GM12878 (cell line): ENCODE data around the gene CHD6. TPM values are rescaled to one million over a fixed set of nuclear protein-coding genes. Genes with fewer than 3 reads are reported as not detected.

ENCODE experiments used
- ATAC-seq: fragments of 200-7000 bp; cut with Tn5 transposase; 3 replicates; pipeline ENCODE4 v1.9.1; 2020; ENCODE audit warnings: mild to moderate bottlenecking, moderate library complexity
- BruUV-seq: library from RNA; stranded (reverse); fragments of 400-500 nt; replicated peaks from 2 replicates; lab custom pipeline; 2021; lab: Mats Ljungman, UMichigan
- CTCF ChIA-PET: fragments of 300-600 bp; sonication (Branson Sonifier 250); formaldehyde crosslinking; extraction: SDS; loops from one replicate; lab custom pipeline; 2021; ENCODE audit warnings: inconsistent platforms; lab: Yijun Ruan, JAX
- POLR2A ChIA-PET: fragments of 350-600 bp; formaldehyde crosslinking; extraction: SDS; loops from one replicate; lab custom pipeline; 2021; ENCODE audit warnings: inconsistent platforms; lab: Charles Lee
- RAD21 ChIA-PET: fragments of 300-600 bp; sonication (Branson Sonifier 250); formaldehyde crosslinking; loops from one replicate; lab custom pipeline; 2023; ENCODE audit warnings: antibody characterized with exemption; ENCODE audit not compliant: unreplicated experiment; lab: Charles Lee
- SMC1A ChIA-PET: fragments of 300-600 bp; sonication (Branson Sonifier 250); formaldehyde crosslinking; loops from one replicate; lab custom pipeline; 2023; ENCODE audit not compliant: unreplicated experiment, uncharacterized antibody; lab: Charles Lee
- DNase-seq: peaks from one replicate; pipeline ENCODE4 v3.0.0-alpha.2; 2011; ENCODE audit warnings: low read depth, low spot score
- FAIRE-seq: peaks from 3 replicates; lab custom pipeline; 2011; peaks lifted over from hg19 to GRCh38; lab: Jason Lieb, UNC
- H2AFZ ChIP-seq: 2 replicates; pipeline ENCODE4 v1.6.0; 2011; ENCODE audit warnings: low read depth, low read length, control low read depth; ENCODE audit not compliant: control insufficient read depth
- H3K27ac ChIP-seq: 2 replicates; pipeline ENCODE4 v1.5.1; 2011; ENCODE audit warnings: control low read depth; ENCODE audit not compliant: control insufficient read depth, insufficient read depth
- H3K27me3 ChIP-seq, 2 experiments: replicated peaks in 1 of 2; 2 replicates each; pipeline versions ENCODE4 v1.6.0 to v1.6.1; 2011; ENCODE audit warnings: low read length in 1 of 2; ENCODE audit not compliant: control insufficient read depth in 2 of 2, insufficient read depth in 2 of 2
- H3K36me3 ChIP-seq, 2 experiments: 2 replicates each; pipeline ENCODE4 v1.5.1; 2011; ENCODE audit warnings: low read length in 1 of 2; ENCODE audit not compliant: control insufficient read depth in 2 of 2, insufficient read depth in 2 of 2
- H3K4me1 ChIP-seq: 2 replicates; pipeline ENCODE4 v1.6.1; 2011; ENCODE audit warnings: mild to moderate bottlenecking, low read length, moderate library complexity, mixed read lengths; ENCODE audit not compliant: control insufficient read depth, insufficient read depth
- H3K4me2 ChIP-seq: 2 replicates; pipeline ENCODE4 v1.6.0; 2011; ENCODE audit warnings: control low read depth; ENCODE audit not compliant: control insufficient read depth, insufficient read depth
- H3K4me3 ChIP-seq: fragments of 200-600 bp; sonication (generic); 2 replicates; pipeline ENCODE4 v1.5.1; 2016
- H3K79me2 ChIP-seq: 2 replicates; pipeline ENCODE4 v1.6.0; 2011; ENCODE audit warnings: low read length; ENCODE audit not compliant: control insufficient read depth, insufficient read depth
- H3K9ac ChIP-seq: 2 replicates; pipeline ENCODE4 v1.8.0; 2011; ENCODE audit warnings: low read length, control low read depth, mixed read lengths; ENCODE audit not compliant: control insufficient read depth, insufficient read depth
- H3K9me3 ChIP-seq: replicated peaks from 3 replicates; pipeline ENCODE4 v1.5.1; 2011; ENCODE audit warnings: mild to moderate bottlenecking, low read length; ENCODE audit not compliant: control insufficient read depth, insufficient read depth
- H4K20me1 ChIP-seq: 2 replicates; pipeline ENCODE4 v1.6.0; 2011; ENCODE audit not compliant: control insufficient read depth, insufficient read depth
- ASH2L ChIP-seq: fragments of 300-600, 200-600 bp; sonication (generic); IDR thresholded peaks from 2 replicates; pipeline ENCODE4 v1.6.1; 2017; ENCODE audit warnings: low read depth, mild to moderate bottlenecking, borderline replicate concordance
- BRCA1 ChIP-seq: IDR thresholded peaks from 2 replicates; pipeline ENCODE4 v1.6.1; 2011; ENCODE audit warnings: low read depth, low read length, improper control_type of control experiment
- MAX ChIP-seq: IDR thresholded peaks from 2 replicates; pipeline ENCODE4 v1.6.1; 2012; ENCODE audit warnings: low read depth, low read length, improper control_type of control experiment
- NBN ChIP-seq: fragments of 450-650 bp; IDR thresholded peaks from 2 replicates; pipeline ENCODE4 v1.6.1; 2016
- NKRF ChIP-seq: fragments of 450-650 bp; conservative IDR thresholded peaks from 2 replicates; pipeline ENCODE4 v1.6.1; 2017; ENCODE audit warnings: mild to moderate bottlenecking, moderate library complexity
- POLR2AphosphoS2 ChIP-seq: IDR thresholded peaks from 2 replicates; pipeline ENCODE4 v1.6.1; 2011; ENCODE audit warnings: low read depth, mild to moderate bottlenecking, low read length, improper control_type of control experiment, moderate library complexity
- PRDM15 ChIP-seq: fragments of 450-650 bp; formaldehyde crosslinking; IDR thresholded peaks from 2 replicates; pipeline ENCODE4 v1.4.0; 2020; ENCODE audit warnings: mild to moderate bottlenecking, moderate library complexity
- RELB ChIP-seq: fragments of 450-650 bp; IDR thresholded peaks from 2 replicates; pipeline ENCODE4 v1.6.1; 2017; ENCODE audit warnings: low read depth, mild to moderate bottlenecking, moderate library complexity
- SIN3A ChIP-seq: IDR thresholded peaks from 2 replicates; pipeline ENCODE4 v1.6.1; 2012; ENCODE audit warnings: low read depth, low read length, improper control_type of control experiment
- SMARCA5 ChIP-seq: fragments of 450-650 bp; IDR thresholded peaks from 2 replicates; pipeline ENCODE4 v1.6.1; 2017; ENCODE audit warnings: mild to moderate bottlenecking
- TAF1 ChIP-seq: IDR thresholded peaks from 2 replicates; pipeline ENCODE4 v1.6.1; 2011; ENCODE audit warnings: mild to moderate bottlenecking, low read depth, low read length, borderline replicate concordance
- ZNF207 ChIP-seq: fragments of 450-650 bp; IDR thresholded peaks from 2 replicates; pipeline ENCODE4 v1.6.1; 2014; ENCODE audit warnings: antibody characterized with exemption, mild to moderate bottlenecking, borderline replicate concordance
- ZNF274 ChIP-seq: IDR thresholded peaks from one replicate; pipeline ENCODE4 v1.8.0; 2011; ENCODE audit not compliant: insufficient read length, insufficient read depth
- WGBS: methylation state at CpG from one replicate; pipeline ENCODE4 v1.1.6; 2016; ENCODE audit warnings: low lambda C conversion rate; ENCODE audit not compliant: insufficient replicate concordance, insufficient coverage; ENCODE audit errors: missing lambda C conversion rate; 5-methylcytosine and 5-hydroxymethylcytosine counted together
- in situ Hi-C: fragments of 300-500 bp; cut with MboI; formaldehyde crosslinking; loops from 9 replicates; pipeline ENCODE4 v1.14.3; 2018; ENCODE audit warnings: mixed read lengths
- intact Hi-C: fragments of 100-400 bp; cut with micrococcal nuclease; formaldehyde crosslinking; loops from one replicate; pipeline ENCODE4 v1.14.2; 2022; ENCODE audit not compliant: unreplicated experiment
- polyA plus RNA-seq, 11 experiments: library from polyadenylated mRNA; depleted of rRNA in 4 of 11; unstranded in 6 of 11; stranded (reverse) in 5 of 11; fragments of >200 nt; fragmentation: Nextera tagmentation in 4 of 11; fragmentation: Illumina TruSeq in 1 of 11; extraction: Ambion mirVana in 4 of 11; extraction: Trizol in 1 of 11; gene quantifications; 1 replicate in 1 of 11; 2 replicates in 10 of 11; pipeline versions ENCODE4 v1.2.1 to v1.2.3, GENCODE V29; 2011 to 2016; ENCODE audit warnings: inconsistent platforms in 2 of 11, missing spikeins in 2 of 11, low read depth in 1 of 11
- total RNA-seq, 4 experiments: library from RNA; depleted of rRNA in 3 of 4; stranded (reverse); fragments of >200 nt in 3 of 4; fragmentation: Illumina TruSeq in 1 of 4; extraction: Trizol in 1 of 4; gene quantifications; 2 replicates each; pipeline versions ENCODE4 v1.2.1 to v1.2.3, GENCODE V29; 2013 to 2021

The CHD6 gene
- total and polyA plus RNA-seq, 10 of the 15 experiments (the other 5 are each of a cell fraction or from before 2014, with no cell fraction given): 4.3 to 25.5 (median 17.1) TPM

- Histone ChIP-seq H4K20me1 (no peaks in the 10 kb centered on the region), H3K36me3 (peaks cover 3 to 26% of the 10 kb centered on the region in 2 experiments; a peak in 2 of 4 replicates), H3K79me2 (no peaks in the 10 kb centered on the region), H3K4me2 (no peak overlapping the region), H3K9ac (no peak overlapping the region), H3K4me3 (no peak overlapping the region), H3K27me3 (no peaks in the 10 kb centered on the region), H2AFZ (no peak overlapping the region), H3K4me1 (no peaks in the 10 kb centered on the region), H3K9me3 (no peaks in the 10 kb centered on the region), H3K27ac (no peak overlapping the region)
- TF ChIP-seq ASH2L (no peak), SIN3A (no peak), NBN (no peak), BRCA1 (no peak), NKRF (no peak), POLR2AphosphoS2 (no peak), TAF1 (no peak), RELB (no peak), PRDM15 (CRISPR knock-in tag) (no peak), ZNF274 (no peak), MAX (no peak), ZNF207 (no peak), SMARCA5 (no peak)
- in situ Hi-C loops (no loop called here), intact Hi-C loops (no loop called here)
- ChIA-PET SMC1A (interaction anchor here (0.7 to 1.3 kb wide), 3 partner anchors 9 to 81 kb away, joined by 3 read pairs; no protein-coding TSS in a partner anchor), CTCF (interaction anchor here (0.6 to 2.1 kb wide), 3 partner anchors 8 to 279 kb away, joined by 3 to 8 read pairs (median 3); no protein-coding TSS in a partner anchor), POLR2A (no interaction called here), RAD21 (no interaction called here)
- 89% methylated on average over 7 of the region's 7 CpGs for WGBS
- no TSS peak for BruUV-seq
- FAIRE-seq (no peak), ATAC-seq (no peak), DNase-seq (no peak)
Observed at GRCh38 chr20:41418739-41419293, 199.4 kb downstream of the CHD6 start.
